ES-I3 (cell line): ENCODE data around the gene CRB1.
"Not testable (repeated sequence)": the region's sequence is repeated elsewhere in the genome, so short reads cannot be mapped to it uniquely, and the experiment has no call there.

Experiments
- H3K36me3 ChIP-seq: 2 replicates; pipeline ENCODE4 v1.6.1; 2013; ENCODE audit warnings: mild to moderate bottlenecking, low read length, control low read depth, moderate library complexity; ENCODE audit not compliant: insufficient read depth
- H3K4me1 ChIP-seq: 2 replicates; pipeline ENCODE4 v1.6.1; 2013; ENCODE audit warnings: mild to moderate bottlenecking, control low read depth, low read length; ENCODE audit not compliant: insufficient read depth
- H3K9ac ChIP-seq: 2 replicates; pipeline ENCODE4 v1.6.1; 2013; ENCODE audit warnings: low read depth, mild to moderate bottlenecking, low read length, moderate library complexity
- H3K9me3 ChIP-seq: 2 replicates; pipeline ENCODE4 v1.6.1; 2013; ENCODE audit warnings: mild to moderate bottlenecking, low read length, moderate library complexity; ENCODE audit not compliant: control insufficient read depth, insufficient read depth

Gene CRB1

DNA sequence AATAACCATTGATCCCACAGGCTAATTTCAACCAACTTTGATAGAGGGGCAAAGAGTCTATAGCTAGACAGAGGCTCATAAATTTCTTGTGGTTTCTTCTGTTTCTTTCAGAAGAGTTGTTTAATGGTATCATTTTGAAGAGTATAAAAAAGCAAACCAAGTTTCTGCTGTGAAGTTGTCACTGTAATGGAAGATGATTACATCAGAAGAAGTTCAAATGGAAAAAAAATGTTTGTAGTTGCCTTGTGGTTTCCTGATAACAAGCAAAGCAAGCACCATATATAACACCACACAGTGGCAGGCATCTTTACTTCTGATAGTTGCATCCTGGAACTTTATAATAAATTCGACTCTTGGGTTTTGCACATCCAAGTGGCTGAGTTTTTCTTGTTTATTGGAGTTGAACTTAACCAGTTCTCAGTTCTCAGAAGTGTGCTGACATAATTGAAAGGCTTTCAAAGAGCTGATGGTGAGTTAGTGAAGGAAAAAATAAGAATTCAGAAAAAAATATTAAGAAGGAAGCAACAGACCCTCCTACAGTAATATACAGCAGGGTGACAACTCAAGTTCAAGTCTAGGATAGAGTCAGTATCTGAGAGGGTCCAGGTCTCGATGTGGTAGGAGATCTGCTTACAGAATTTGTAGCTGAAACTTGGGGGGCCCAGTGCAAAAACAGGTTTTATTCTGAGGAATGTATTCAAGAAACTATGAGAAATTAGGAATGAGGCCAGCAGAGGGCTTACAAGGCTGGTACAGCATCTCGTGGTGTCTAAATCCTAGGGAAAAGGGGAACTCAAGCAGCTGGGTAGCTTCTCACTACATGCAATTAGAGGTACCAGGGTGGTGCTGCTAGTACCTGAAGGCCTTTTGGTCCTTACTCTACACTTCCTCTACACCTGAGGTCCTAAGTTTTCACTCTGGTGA, 123.5 kb downstream of the CRB1 start:
- H3K36me3 ChIP-seq, result no peaks in the 10 kb centered on the region
- H3K9ac ChIP-seq, result no peak overlapping the region
- H3K4me1 ChIP-seq, result no peaks in the 10 kb centered on the region
- no peaks in the 10 kb centered on the region for H3K9me3 ChIP-seq

DNA sequence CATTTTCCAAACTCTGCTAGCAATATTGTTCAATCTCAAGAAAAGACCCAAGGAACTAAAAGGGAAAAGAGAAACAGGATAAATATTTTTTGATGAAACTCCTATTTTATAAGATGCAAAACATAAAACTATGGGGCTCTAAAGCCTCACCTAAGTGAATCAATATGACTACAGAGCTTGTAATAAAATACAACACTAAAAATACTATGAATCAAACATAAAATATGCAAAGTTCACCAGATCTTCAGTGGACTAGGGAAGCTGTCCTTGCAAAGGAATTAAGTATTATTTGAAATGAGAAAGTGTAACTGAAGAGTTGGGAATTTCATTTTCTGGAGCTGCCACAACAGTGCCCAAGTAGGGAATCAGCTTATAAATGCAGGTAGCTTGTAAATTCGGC, 124.5 kb downstream of the CRB1 start:
- Histone ChIP-seq H3K36me3 (no peaks in the 10 kb centered on the region), H3K9ac (no peak overlapping the region), H3K4me1 (no peaks in the 10 kb centered on the region), H3K9me3 (no peaks in the 10 kb centered on the region)

DNA sequence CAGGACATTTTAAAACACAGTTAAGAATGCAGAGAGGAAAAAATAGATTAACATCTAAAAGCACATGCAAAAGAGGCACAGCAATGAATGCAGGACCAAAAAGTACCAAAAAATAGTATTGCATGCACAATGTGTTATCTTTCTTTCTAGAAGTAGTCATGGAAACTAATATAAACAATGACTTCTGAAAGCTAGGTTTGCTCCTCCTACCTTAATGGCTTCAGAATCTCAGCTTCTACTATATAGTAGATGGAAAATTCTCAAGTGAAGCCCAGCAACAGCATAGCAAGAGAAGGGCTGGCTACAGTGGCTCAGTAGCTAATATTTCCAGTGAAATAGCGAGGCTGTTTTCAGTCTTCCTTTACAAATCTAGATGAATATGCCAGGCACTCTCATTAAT, 125.1 kb downstream of the CRB1 start:
- H3K36me3 ChIP-seq, result no peaks in the 10 kb centered on the region
- H3K9ac ChIP-seq, result no peak overlapping the region
- H3K4me1 ChIP-seq, result no peaks in the 10 kb centered on the region
- H3K9me3 ChIP-seq, result no peaks in the 10 kb centered on the region

DNA sequence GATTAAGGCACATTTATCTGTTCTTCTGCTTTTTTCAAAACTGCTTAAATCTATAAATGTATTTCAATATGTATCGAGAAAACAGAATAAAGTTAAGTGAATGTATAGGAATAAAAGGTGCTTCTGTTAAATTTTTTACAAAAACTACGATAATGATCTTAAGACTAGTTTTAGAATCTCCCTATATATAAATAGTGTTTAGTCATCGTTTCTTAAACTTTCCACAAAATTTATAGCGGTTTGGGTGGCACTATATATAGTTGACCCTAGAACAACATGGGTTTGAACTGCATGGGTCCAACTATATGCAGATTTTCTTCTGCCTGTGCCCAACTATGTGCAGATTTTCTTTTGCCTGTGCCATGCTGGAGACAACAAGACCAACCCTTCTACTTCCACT, 125.7 kb downstream of the CRB1 start:
- no peak overlapping the region for H3K9ac ChIP-seq
- H3K36me3 ChIP-seq, result no peaks in the 10 kb centered on the region
- no peaks in the 10 kb centered on the region for H3K4me1 ChIP-seq
- H3K9me3 ChIP-seq, result no peaks in the 10 kb centered on the region

DNA sequence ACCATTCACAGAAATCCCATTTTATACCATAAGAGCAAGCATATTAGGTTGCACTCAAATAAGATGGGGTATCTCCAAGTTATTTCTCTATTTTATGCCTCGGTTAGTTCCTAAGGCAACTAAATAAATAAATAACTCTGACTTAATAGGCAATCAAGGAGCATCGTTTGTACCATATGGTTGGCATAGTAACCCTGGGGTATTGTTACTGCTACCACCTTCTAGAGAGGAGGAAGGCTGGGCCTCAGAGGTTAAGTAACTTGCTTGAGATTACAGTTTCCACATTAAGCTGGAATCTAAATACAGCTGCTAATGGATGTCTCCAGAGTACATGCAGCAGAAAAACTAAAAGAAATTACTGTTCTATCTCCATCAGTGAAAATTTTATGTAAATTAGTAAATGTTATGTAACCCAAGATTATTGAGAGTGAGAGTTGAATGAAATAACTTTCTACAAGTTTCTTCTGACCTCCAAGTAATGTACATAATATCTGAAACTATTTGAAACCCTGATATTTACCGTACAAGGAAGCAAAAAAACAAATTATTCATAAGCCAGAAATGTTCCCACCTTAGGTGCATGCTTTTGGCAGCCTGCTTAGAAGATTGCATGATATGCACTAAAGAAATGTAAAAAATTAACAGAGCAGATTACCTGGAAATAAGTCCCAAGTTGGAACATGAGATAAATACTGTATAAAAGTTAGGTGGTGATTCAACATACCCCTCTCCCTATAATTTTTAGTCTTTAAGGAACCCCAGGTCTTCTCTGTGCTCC, 127.0 kb downstream of the CRB1 start:
- H3K36me3 ChIP-seq, result no peaks in the 10 kb centered on the region
- no peaks in the 10 kb centered on the region for H3K9me3 ChIP-seq
- no peak overlapping the region for H3K9ac ChIP-seq
- no peaks in the 10 kb centered on the region for H3K4me1 ChIP-seq

DNA sequence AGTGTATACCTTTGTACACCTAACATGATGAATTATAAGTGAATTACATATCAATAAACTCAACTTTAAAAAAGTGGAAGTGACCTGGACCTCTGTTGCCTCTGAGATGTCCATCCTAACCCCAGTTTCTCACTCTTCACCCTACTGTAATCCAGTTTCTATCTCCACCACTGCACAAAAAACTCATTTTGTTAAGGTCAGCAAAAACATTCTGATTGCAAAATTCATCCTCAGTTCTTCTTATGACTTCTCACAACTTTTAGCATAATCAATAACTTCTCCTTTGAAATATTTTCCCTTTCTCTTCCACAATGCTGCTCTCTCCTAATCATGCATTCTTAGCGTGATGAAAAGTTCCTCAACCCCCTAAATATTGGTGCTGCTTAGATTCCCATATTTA, 129.8 kb downstream of the CRB1 start:
- H3K4me1 ChIP-seq, result no peaks in the 10 kb centered on the region
- H3K9ac ChIP-seq, result no peak overlapping the region
- no peaks in the 10 kb centered on the region for H3K36me3 ChIP-seq
- no peaks in the 10 kb centered on the region for H3K9me3 ChIP-seq

DNA sequence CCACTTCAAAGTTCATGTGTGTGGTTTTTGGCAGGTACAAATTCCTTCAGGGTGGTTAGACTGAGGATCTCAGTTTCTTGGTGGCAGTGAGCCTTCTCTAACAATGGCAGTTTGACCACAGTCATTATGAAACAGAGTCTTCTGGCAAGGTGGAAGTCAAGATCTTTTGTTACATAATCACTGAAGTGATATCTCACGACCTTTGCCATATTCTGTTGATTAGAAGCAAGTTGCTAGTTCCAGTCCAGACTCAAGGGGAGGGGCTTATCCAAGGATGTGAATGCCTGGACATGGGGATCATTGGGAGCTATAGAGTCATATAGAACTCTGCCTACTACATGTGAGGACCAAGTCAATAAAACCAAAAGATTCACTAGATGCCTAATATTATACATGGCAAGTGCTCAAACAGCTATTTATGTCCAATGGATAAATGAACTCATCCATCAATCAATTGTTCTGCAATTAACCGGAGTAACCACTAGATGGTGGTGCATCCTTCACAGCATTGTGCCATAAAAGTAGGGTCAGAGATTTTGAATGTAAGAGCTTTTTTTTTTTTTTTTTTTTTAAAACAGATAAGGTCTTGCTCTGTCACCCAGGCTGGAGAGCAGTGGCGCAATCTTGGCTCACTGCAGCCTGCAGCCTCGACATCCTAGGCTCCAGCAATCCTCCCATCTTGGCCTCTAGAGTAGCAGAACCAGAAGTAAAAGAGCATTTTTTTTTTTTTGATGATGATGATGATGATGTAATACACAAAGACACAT, 131.9 kb downstream of the CRB1 start:
- no peaks in the 10 kb centered on the region for H3K9me3 ChIP-seq
- H3K9ac ChIP-seq, result no peak overlapping the region
- H3K4me1 ChIP-seq, result no peaks in the 10 kb centered on the region
- no peaks in the 10 kb centered on the region for H3K36me3 ChIP-seq

DNA sequence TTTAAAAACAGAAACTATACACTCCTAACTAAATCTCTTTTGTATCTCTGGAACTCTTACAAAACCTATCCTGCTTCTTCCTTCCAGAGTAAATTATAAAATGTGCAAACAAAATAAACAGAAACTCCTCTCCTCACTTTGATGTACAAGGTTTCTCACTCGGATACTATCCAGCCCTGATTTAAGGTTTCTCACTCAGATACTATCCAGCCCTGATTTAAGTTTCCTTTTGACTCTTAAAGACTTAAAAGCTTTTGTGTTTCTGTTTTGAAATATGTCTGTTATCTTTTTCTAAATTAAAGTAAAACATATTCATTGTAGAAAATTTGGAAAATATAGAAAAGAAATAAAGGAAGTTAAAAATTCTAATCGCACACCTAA, 132.5 kb downstream of the CRB1 start:
- H3K36me3 ChIP-seq, result no peaks in the 10 kb centered on the region
- H3K4me1 ChIP-seq, result no peaks in the 10 kb centered on the region
- H3K9ac ChIP-seq, result no peak overlapping the region
- no peaks in the 10 kb centered on the region for H3K9me3 ChIP-seq

DNA sequence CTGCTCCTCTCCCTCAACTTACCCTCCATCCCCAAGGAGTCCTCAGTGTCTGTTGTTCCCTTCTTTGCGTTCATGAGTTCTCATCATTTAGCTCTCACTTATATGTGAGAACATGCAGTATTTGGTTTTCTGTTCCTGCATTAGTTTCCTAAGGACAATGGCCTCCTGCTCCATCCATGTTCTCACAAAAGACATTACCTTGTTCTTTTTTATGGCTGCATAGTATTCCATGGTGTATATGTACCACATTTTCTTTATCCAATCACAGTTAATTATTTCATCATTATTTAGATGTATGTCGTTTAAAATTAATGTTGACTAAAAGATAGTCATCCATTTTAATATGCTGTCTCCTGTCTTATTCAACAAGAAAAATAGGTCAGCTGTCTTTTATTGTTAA, 134.1 kb downstream of the CRB1 start:
- no peaks in the 10 kb centered on the region for H3K36me3 ChIP-seq
- no peak overlapping the region for H3K9ac ChIP-seq
- no peaks in the 10 kb centered on the region for H3K9me3 ChIP-seq
- no peaks in the 10 kb centered on the region for H3K4me1 ChIP-seq

DNA sequence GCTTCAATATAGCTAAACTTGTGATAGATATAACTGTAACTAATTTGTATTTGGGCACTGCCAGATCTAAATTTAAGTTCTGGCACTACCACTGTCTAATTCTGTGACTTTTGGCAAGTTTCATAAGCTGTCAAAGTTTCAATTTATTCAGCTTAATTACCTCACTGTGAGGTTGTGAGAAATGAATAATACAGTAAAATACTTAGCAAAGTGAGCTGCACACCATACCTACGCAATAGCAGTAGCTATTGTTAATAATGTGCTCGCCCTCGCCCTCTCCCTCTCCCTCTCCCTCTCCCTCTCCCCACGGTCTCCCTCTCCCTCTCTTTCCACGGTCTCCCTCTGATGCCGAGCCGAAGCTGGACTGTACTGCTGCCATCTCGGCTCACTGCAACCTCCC, 136.7 kb downstream of the CRB1 start:
- not testable (repeated sequence) for H3K9me3 ChIP-seq, H3K4me1 ChIP-seq, H3K9ac ChIP-seq, H3K36me3 ChIP-seq

DNA sequence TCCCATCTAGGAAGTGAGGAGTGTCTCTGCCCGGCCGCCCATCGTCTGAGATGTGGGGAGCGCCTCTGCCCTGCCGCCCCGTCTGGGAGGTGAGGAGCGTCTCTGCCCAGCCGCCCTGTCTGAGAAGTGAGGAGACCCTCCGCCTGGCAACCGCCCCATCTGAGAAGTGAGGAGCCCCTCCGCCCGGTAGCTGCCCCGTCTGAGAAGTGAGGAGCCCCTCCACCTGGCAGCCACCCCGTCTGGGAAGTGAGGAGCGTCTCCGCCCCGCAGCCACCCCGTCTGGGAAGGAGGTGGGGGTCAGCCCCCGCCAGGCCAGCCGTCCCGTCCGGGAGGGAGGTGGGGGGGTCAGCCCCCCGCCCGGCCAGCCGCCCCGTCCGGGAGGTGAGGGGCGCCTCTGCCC, 137.6 kb downstream of the CRB1 start:
- not testable (repeated sequence) for H3K36me3 ChIP-seq

DNA sequence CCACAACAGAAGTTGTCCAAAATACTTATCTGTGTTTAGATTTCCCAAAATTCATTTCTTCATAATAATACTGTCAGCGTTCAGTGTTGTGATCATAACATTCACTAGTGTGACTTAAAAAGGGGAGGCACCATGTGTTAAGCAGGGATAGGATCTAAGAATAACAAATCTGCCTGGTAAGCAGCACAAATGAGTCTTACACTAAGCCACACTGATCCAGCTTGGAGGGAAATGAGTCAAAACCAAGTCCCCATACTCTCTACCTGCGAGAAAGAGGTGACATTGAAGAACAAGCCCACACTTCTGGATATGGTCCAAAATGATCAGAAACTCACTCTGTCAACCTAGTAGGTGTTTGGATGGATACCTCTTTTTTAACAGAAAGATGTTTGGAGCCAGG, 145.5 kb downstream of the CRB1 start:
- Histone ChIP-seq H3K4me1 (no peaks in the 10 kb centered on the region), H3K9me3 (no peaks in the 10 kb centered on the region), H3K9ac (no peak overlapping the region), H3K36me3 (no peaks in the 10 kb centered on the region)

More for the DNA sequence above, 137.6 kb downstream of the CRB1 start:
- not testable (repeated sequence) for H3K9ac ChIP-seq, H3K9me3 ChIP-seq, H3K4me1 ChIP-seq

DNA sequence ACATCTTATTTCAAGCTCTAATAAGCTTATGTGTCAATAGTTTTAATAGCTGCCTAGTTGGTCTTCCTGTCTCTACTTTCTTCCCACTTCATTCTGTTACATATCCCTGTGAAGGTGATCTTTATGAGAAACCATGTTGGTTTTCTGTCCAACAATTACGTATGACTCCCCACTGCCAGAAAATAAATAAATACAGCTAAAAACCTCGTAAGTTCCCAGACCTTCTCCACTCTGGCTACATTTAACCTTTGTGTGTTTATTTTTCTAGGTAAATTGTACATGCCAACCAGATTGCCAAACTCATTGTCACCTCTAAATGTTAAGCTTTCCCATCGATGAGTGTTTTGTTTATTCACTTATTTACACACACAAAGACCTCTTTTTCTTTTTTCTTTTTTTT, 147.2 kb downstream of the CRB1 start:
- no peaks in the 10 kb centered on the region for H3K36me3 ChIP-seq
- H3K4me1 ChIP-seq, result no peaks in the 10 kb centered on the region
- H3K9me3 ChIP-seq, result no peaks in the 10 kb centered on the region
- no peak overlapping the region for H3K9ac ChIP-seq

DNA sequence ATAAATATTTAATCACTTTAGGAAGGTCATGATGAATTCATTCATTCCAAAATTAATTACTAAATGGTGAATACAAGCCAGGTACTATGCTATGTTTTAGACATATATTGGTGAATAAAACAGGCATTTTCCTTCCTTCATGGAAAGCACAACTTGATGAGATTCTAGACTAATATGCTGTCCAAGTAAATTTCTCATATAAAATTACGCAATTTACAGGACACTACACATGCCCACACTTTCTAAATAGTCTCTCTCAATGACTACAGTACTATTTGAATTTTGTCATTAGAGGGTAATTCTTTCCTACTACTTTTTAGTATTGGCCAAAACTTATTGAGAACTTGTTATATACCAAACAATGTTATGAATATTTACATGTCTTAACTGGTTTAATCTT, 150.6 kb downstream of the CRB1 start:
- Histone ChIP-seq H3K36me3 (no peaks in the 10 kb centered on the region), H3K9ac (no peak overlapping the region), H3K9me3 (no peaks in the 10 kb centered on the region), H3K4me1 (no peaks in the 10 kb centered on the region)
